Measurements from ENCODE around the gene GCK.
"Not testable (repeated sequence)": the region's sequence is repeated elsewhere in the genome, so short reads cannot be mapped to it uniquely, and the experiment has no call there.

GCK gene

DNA sequence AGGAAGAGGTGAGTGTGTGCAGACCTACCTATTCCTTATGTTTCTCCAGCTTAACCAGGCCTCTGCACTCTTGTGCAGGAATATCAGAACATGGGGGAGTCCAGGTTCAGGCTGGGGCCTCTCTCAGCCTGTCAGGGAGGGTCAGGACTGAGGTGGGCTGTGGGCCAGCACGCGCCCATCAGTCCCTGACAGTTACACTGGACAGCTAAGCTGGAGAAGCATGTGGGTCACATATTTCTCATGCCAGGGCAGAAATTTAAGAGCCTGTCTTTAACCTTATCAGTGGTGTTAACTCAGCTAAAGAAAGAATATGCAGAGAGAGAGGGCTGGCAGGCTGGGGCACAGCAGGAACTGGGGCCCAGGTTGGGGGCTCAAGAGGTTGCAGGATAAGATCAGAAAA is 57.2 kb downstream of the GCK start:
- Mint-ChIP-seq H3K4me3 (no peak overlapping the region), H3K4me1 (peaks cover 3% of the 10 kb centered on the region), H3K9me3 (no peaks in the 10 kb centered on the region), H3K36me3 (no peaks in the 10 kb centered on the region), H3K27me3 (peaks cover 59% of the 10 kb centered on the region), H3K27ac (no peak overlapping the region)
- no peak for DNase-seq
- CTCF ChIA-PET = interaction anchor here (1.1 to 1.7 kb wide), 5 partner anchors 9 to 346 kb away, joined by 3 to 6 read pairs (median 4); partner anchors contain the start of gene POLD2

DNA sequence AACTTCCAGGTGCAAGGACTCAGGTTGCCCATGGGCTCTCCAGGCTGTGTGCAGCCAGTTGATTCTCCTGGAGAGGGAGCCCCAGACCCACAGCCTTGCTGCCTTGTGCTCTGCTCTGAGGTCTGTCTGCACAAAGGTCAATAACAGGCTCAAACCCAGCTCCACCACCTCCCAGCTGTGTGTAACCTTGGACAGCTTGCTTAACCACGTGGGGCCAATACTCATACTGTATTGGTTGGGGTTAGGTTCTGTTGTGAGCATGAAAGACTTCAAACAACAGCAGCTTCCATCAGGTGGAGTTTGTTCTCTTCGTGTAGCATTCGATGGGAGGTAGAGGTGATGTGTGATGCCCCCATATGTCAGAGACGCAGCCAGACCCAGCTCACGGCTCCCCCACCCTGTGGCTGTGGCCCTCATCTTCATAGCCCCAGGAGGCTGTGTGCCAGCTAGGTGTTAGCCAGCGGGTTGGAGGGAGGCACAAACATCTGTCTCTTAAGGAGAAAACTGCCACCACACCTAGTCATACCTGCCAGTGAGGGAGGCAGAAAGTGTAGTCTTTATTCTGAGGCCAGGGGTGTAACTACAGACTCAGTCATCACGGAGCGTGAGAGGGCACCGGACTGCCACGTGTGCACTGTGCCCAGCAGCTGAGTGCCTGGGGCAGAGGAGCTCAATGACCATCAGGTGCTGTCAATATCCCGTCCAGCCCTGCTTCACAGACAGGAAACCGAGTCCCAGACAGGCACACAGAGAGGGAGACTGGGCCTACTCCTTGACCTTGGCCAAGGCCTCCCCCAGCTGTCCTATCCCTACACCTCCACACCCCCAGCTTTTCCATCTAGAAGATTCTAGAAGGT is 57.8 kb downstream of the GCK start:
- CTCF ChIA-PET = interaction anchor here (0.8 to 1.7 kb wide), 7 partner anchors 8 to 347 kb away, joined by 3 to 6 read pairs (median 3); partner anchors contain the start of gene POLD2
- H3K4me3 Mint-ChIP-seq = no peak overlapping the region
- peaks cover 3% of the 10 kb centered on the region for H3K4me1 Mint-ChIP-seq
- H3K27me3 Mint-ChIP-seq = peaks cover 66% of the 10 kb centered on the region
- no peaks in the 10 kb centered on the region for H3K36me3 Mint-ChIP-seq
- no peak overlapping the region for H3K27ac Mint-ChIP-seq
- H3K9me3 Mint-ChIP-seq = no peaks in the 10 kb centered on the region
- DNase-seq = no peak

DNA sequence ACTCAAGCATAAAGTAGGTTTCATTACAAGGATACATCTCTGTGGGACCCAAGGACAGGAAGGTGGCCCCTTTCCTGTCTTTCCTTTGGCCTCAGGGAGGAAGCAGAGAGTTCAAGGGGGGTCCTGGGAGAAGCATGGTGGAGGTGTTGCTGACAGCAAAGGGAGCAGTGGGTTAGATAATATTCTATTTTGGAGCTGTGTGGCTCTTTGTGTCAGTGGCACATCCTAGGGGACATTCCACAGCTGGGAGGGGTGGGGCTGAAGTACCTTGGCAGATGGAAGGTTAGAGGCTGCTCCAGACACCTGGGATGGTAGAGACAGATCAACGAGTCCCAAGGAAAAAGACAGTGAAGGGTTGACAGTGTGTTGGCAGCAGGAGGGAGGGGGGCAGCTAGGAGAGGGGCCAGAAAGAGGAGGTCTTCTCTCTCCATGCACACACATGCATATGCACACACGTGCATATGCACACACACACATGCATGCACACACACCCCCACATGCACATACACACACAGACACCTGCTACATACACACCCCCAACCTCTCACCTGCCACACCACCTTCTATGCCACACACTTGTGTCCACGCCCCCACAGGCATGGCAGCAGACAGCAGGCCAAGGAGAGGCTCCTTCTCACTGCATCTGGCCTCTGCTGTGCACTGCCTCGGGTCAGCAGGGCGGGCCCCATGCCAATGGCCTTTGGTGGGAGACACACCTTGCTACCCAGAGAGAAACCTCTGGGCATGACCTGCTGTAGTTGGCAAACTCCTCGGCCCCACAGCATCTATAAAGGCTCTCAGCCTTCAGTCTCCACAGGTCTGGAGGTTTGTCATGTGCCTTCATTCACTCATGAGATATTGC is 60.3 kb downstream of the GCK start:
- Mint-ChIP-seq H3K4me1 (peaks cover 6% of the 10 kb centered on the region), H3K9me3 (no peaks in the 10 kb centered on the region), H3K27me3 (peaks cover 62% of the 10 kb centered on the region), H3K27ac (no peak overlapping the region), H3K36me3 (no peaks in the 10 kb centered on the region), H3K4me3 (no peak overlapping the region)
- DNase-seq = no peak
- CTCF ChIA-PET = no interaction called here

DNA sequence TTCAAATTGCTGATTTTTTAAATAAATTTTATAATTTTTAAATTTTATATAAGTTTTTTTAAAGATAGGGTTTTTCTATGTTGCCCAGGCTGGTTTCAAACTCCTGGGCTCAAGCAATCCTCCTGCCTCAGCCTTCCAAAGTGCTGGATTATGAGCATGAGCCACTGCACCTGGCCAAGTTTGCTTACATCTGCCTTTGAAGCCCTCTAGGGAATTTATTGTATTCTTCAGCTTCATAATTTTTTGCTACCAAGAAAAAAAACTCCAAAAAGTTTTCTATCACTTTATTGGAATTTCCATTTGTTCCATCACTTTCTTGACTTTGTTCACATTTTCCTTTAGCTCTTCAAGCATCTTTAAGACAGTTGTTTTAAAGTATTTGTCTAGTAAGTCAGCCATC is 62.1 kb downstream of the GCK start:
- Mint-ChIP-seq H3K36me3 (no peaks in the 10 kb centered on the region), H3K9me3 (no peaks in the 10 kb centered on the region), H3K27ac (no peak overlapping the region), H3K4me3 (no peak overlapping the region), H3K27me3 (peaks cover 58% of the 10 kb centered on the region), H3K4me1 (peaks cover 14% of the 10 kb centered on the region)
- CTCF ChIA-PET = no interaction called here
- no peak for DNase-seq

DNA sequence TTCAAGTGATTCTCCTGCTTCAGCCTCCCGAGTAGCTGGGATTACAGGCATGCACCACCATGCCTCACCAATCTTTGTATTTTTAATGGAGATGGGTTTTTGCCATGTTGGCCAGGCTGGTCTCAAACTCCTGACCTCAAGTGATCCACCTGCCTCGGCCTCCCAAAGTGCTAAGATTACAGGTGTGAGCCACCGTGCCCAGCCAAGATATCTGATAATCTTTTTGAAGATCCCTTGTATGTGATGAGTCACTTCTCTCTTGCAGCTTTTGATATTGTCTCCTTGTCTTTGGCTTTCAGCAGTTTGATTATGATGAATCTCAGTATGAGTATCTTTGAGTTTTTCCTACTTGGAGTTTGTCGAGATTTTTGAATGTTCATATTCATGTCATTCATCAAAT is 62.7 kb downstream of the GCK start:
- H3K27ac Mint-ChIP-seq, H3K4me3 Mint-ChIP-seq, DNase-seq, H3K36me3 Mint-ChIP-seq, H3K9me3 Mint-ChIP-seq: not testable (repeated sequence)
- CTCF ChIA-PET = interaction anchor here (0.9 to 1.4 kb wide), 2 partner anchors 17 to 46 kb away, joined by 3 read pairs; no protein-coding TSS in a partner anchor
- peaks cover 20% of the 10 kb centered on the region for H3K4me1 Mint-ChIP-seq
- H3K27me3 Mint-ChIP-seq = peaks cover 55% of the 10 kb centered on the region

DNA sequence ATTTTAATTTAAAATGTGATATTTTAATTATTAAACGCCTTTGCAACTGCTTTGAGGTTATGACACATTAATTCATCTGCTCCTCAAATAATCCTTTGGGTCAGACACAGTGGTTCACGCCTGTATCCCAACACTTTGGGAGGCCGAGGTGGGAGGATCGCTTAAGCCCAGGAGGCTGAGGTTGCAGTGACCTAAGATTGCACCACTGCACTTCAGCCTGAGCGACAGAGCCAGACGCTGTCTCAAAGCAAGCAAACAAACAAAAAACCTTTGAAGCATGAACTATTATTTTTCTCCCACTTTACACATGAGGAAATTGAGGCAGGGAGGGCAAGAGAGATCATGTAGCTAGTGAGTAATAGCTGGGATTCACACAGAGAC is 64.4 kb downstream of the GCK start:
- CTCF ChIA-PET = interaction anchor here (0.9 kb wide), 1 partner anchor 78 kb away, joined by 3 read pairs; no protein-coding TSS in a partner anchor
- Mint-ChIP-seq H3K36me3 (peaks cover 13% of the 10 kb centered on the region), H3K4me1 (peaks cover 34% of the 10 kb centered on the region), H3K9me3 (no peaks in the 10 kb centered on the region), H3K4me3 (peak overlapping the region; percentile 22), H3K27me3 (peaks cover 47% of the 10 kb centered on the region), H3K27ac (no peak overlapping the region)
- DNase-seq = no peak

DNA sequence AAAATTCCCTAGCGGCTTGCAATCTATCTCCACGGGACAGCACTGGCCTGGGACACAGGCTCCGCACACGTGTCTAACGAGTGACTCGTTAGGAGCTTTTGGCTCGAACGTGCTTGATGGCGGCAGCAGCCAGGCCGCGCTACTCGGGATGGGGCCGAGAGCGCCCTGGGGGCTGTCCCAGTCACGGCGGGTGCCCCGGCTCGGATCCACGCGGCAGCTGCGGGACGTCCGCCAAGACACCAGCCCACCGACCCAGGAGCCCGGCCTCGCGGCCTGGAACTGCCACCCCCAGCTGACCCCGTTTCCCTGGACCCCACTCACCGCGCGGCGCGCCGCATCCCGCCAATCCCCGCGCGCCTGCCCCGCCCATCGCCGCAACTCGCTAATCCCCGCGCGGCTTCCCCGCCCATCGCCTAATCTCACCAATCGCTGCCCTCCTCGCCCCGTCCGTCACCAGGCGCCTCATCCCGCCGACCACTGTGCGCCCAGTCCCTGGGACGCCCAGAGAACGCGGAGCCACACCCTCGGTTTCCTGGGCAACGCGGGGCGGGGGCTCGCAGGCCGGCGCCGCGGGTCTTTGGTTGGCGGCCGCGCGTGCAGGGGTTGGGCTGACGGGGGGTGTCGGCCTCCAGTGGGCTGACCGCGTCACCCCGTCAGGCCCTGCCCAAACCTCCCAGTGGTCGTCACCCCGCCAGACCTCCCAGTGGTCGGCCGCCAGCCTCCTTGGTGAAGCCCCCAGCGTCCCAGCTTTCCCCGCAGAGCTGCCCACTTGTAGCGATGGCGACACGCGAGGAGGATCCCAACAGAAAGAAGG is 65.8 kb downstream of the GCK start, which contains the start of gene POLD2:
TSS of gene POLD2 (minus strand) at position 359 of the 814 bp plus-strand sequence. CDS start 1,495 bp downstream, outside the sequence.
- H3K27ac Mint-ChIP-seq = peak within 1 kb of the TSS; percentile 85
- peak; percentile 99 for DNase-seq
- peak within 1 kb of the TSS; percentile 88 for H3K4me3 Mint-ChIP-seq
- peaks cover 35% of the 10 kb centered on the region for H3K27me3 Mint-ChIP-seq
- CTCF ChIA-PET = interaction anchor here (0.6 to 1.5 kb wide), 3 partner anchors 8 to 98 kb away, joined by 3 to 4 read pairs (median 3); no protein-coding TSS in a partner anchor
- H3K36me3 Mint-ChIP-seq = peaks cover 26% of the 10 kb centered on the region
- no peaks in the 10 kb centered on the region for H3K9me3 Mint-ChIP-seq
- peaks cover 37% of the 10 kb centered on the region for H3K4me1 Mint-ChIP-seq

DNA sequence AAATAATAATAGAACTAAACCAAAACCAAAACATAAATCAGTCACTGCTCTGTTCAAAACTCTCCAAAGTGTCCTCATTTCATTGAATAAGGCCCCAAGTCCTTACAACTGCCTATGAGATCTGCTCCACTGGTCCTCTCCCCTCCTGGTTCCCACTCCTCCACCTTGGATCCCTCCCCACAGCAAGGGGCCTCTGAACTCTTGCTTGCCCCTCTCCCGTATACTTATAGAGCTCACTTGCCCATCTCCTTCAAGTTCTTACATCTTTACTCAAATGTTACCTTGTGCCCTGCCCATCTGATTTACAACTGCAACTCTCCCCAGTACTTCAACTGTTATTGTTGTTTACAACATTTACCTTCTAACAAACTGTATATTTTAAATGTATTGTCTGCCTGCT is 66.7 kb downstream of the GCK start:
- H3K9me3 Mint-ChIP-seq = no peaks in the 10 kb centered on the region
- peak overlapping the region; percentile 88 for H3K4me3 Mint-ChIP-seq
- peaks cover 31% of the 10 kb centered on the region for H3K36me3 Mint-ChIP-seq
- no peak for DNase-seq
- H3K4me1 Mint-ChIP-seq = peaks cover 37% of the 10 kb centered on the region
- H3K27me3 Mint-ChIP-seq = peaks cover 26% of the 10 kb centered on the region
- CTCF ChIA-PET = interaction anchor here (0.6 to 1.5 kb wide), 3 partner anchors 9 to 157 kb away, joined by 3 to 4 read pairs (median 3); no protein-coding TSS in a partner anchor
- H3K27ac Mint-ChIP-seq = peak overlapping the region; percentile 72

DNA sequence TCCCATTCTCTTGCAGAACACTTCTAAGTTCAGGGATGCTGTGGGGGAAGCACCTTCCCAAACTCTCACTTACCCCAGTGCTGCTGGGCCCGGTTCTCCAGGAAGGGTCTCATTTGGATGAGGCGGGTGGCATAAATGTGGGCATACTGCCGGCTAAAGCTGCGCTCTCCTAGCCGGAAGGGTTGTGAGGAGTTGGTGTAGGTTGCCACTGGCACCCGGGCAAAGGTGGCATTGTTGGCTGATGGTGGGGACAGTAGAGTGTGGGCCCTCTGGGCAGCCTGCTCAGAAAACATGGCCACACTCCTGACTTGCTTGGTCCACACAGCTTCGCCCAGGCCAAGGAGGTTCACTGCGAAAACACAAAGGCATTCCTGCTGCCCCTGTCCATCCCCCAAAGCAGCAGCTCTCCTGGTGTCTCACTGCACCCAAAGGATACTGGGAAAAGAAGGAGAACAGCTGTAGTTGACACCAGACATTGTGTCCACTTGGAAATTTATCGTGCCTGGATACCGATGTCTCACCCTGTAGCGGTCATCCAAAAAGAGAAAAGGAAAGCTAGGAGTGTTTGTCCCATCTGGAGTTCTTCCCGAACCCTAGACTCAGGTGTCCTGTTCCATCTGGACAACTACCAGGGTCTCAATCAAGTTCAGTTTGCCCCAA is 67.3 kb downstream of the GCK start:
- Mint-ChIP-seq H3K9me3 (no peaks in the 10 kb centered on the region), H3K4me3 (peak overlapping the region; percentile 88), H3K27ac (no peak overlapping the region), H3K4me1 (peaks cover 37% of the 10 kb centered on the region), H3K36me3 (peaks cover 34% of the 10 kb centered on the region), H3K27me3 (peaks cover 20% of the 10 kb centered on the region)
- no peak for DNase-seq
- CTCF ChIA-PET = interaction anchor here (0.6 to 1.5 kb wide), 3 partner anchors 10 to 226 kb away, joined by 3 to 4 read pairs (median 3); no protein-coding TSS in a partner anchor

DNA sequence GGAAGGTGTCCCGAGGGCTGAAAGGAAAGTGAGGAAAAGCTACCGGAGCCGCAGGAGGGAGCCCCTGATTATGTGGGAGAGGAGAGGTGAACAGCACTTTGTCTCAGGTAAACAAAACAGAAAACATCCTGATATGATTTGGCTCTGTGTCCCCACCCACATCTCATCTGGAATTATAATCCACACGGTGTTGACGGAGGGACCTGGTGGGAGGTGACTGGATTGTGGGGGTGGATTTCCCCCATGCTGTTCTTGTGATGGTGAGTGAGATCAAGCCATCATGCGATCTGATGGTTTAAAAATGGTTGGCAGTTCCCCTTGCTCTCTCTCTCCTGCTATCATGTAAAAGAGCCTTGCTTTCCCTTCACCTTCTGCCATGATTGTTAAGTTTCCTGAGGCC is 68.8 kb downstream of the GCK start:
- no peak for DNase-seq
- H3K27ac Mint-ChIP-seq = no peak overlapping the region
- H3K9me3 Mint-ChIP-seq = no peaks in the 10 kb centered on the region
- peaks cover 34% of the 10 kb centered on the region for H3K36me3 Mint-ChIP-seq
- H3K27me3 Mint-ChIP-seq = peaks cover 7% of the 10 kb centered on the region
- no peak overlapping the region for H3K4me3 Mint-ChIP-seq
- peaks cover 37% of the 10 kb centered on the region for H3K4me1 Mint-ChIP-seq
- CTCF ChIA-PET = no interaction called here

DNA sequence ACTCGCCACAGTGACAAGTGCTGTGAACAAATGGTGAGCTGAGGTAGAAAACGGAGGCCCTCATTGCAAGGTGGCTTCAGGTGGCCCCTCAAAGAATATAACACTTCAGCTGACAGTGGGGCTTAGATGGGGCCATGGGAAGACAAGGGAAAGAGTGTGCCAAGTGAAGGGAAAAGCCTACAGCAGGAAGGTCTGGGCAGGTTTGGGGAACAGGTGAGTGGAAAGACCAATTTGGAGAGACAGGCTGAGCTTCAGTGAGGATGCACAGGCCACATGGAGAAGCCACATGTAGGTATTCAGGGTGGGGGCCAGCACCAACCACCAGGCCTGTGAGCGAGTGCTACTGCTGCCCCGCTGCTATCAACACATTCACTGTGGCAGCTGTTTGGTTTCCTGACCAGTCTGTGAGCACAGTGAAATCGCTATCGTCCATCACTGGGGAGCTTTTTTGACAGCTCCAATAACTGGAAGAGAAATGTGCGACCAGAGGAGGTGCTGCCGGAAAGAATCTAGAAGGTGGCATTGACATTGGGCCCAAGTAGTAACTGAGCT is 69.3 kb downstream of the GCK start:
- Mint-ChIP-seq H3K4me3 (no peak overlapping the region), H3K27ac (peak overlapping the region; percentile 40), H3K4me1 (peaks cover 37% of the 10 kb centered on the region), H3K36me3 (peaks cover 34% of the 10 kb centered on the region), H3K27me3 (peaks cover 7% of the 10 kb centered on the region), H3K9me3 (no peaks in the 10 kb centered on the region)
- CTCF ChIA-PET = no interaction called here
- no peak for DNase-seq

DNA sequence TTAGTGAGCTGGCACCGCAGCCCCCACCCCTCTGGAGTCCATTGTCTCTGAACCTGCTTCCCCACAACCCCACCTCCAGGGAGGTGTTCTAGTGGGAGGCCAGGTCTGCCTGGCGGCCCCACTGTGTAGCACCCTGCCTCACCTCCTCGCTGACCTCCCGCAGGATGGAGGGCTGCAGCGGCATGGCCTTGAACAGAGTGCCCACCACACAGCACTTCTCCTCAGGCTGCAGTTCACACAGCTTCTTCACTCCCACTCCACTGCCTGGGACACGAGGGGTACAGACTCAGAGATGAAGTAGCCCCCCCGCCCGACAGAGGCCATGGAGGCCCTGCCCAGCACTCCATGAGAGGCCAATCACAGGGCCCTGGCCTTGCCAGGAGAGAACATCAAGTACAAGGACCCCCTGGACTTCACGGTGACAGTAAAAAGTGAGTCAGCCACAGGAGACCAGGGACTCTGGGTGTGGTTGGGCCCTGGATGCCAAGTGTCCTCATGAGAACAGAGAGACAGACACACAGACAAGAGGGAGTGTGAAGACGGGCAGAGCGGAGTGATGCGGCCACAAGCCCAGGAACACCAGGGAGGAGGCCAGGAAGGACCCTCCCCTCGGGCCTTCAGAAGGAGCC is 71.3 kb downstream of the GCK start:
- H3K27me3 Mint-ChIP-seq = no peaks in the 10 kb centered on the region
- H3K36me3 Mint-ChIP-seq = peaks cover 42% of the 10 kb centered on the region
- H3K4me1 Mint-ChIP-seq = peaks cover 33% of the 10 kb centered on the region
- no peak overlapping the region for H3K4me3 Mint-ChIP-seq
- no peaks in the 10 kb centered on the region for H3K9me3 Mint-ChIP-seq
- no peak for DNase-seq
- CTCF ChIA-PET = no interaction called here
- H3K27ac Mint-ChIP-seq = no peak overlapping the region

Measured in activated naive CD4-positive, alpha-beta T cell treated with anti-CD3 and anti-CD28 coated beads, Interleukin-2, amount 10 ng/mL, durations not matched to agents 7 days and 5 days (primary cell).